Effector CD8-positive, alpha-beta T cell (primary cell): ENCODE data around the gene MYLK.
"Not testable (repeated sequence)": the region's sequence is repeated elsewhere in the genome, so short reads cannot be mapped to it uniquely, and the experiment has no call there.

Experiments used
- DNase-seq: peaks from one replicate; lab custom pipeline; 2025; lab: John Stamatoyannopoulos, UW

The MYLK gene

DNA sequence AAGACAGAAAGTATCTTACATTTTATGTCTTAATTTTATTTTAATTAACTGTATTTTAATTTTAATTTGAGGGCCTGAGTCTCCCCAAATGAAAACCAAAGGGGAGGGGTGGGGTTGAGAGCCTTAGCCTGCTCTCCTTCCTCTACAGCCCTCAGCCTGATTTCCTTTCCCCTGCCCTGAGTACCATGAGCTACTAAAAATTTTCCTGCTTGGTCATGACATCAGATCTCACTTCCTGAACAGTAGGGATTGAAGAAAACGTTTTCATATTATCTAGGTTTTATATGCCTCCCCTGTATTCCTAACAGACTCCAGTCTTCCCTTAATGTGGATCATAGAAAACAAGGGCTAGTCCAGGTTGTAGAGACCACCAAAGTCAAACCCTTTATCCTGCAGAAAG lies 133.9 kb downstream of the MYLK start:
- DNase-seq: no peak

DNA sequence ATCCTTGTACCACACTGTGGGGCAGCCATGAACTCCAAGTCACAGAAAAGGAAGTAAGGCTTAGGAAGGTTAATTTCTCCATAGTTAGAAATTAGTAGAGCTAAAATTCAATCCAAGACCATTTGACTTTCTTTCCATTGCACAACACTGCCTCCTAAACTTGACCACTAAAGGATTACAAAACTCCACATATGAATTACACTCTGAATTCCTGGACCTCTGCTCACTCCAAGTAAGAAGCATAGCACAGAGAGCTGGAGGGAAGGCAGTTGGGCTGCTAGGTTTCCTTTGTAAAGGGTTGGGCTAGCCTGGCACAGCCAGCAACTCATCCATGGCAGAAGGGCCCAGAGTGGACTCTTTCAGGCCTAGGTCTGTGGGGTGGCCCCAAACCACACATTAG lies 134.4 kb downstream of the MYLK start:
- DNase-seq: no peak

- no peak for DNase-seq
Measured at GRCh38 chr3:123745184-123745855, 138.8 kb downstream of the MYLK start.

- DNase-seq: no peak
Measured at GRCh38 chr3:123744064-123744463, 140.1 kb downstream of the MYLK start.

DNA sequence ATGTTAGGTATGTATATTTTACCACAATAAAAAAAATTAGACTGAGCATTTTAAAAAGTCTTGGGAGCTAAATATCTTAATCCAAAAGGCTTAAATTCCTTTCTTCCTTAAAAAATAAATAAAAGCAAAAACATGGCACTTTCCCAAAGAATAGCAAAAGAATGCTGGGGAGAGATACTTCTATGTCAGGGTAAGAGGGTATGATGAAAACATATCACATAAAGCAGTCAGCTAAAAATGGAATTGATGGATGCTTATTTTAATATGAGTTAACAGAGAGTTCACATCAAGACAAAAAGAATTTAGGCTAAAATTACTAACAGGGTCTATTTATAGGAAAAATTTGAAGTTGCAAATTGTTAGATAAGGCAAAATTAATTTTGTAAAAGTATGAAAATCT lies 141.0 kb downstream of the MYLK start:
- no peak for DNase-seq

DNA sequence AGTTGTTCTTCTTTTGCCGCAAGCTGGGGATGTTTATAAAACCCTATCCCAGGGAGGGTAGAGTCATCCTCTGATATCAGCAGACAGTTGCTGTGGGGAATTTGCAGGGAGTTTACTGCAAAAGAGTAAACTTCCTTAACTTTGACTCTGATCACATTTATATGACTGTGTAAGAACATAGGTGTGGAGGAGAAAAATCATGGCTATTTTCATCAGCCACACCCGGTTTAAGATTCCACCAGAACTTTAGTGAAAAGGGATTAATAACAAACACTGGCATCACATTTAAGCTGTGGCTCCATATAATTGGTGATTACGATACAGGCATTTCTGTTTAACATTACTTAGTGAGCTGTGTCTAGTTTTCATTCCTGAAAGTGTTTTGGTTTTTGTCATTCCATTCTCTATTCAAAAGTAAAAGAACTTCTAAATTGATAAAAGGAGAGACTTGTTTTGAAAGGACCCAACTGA lies 143.1 kb downstream of the MYLK start:
- DNase-seq: no peak

GRCh38 chr3:123740391-123740822 lies 143.7 kb downstream of the MYLK start:
- no peak for DNase-seq

GRCh38 chr3:123739754-123740153 lies 144.4 kb downstream of the MYLK start:
- DNase-seq: no peak

GRCh38 chr3:123739106-123739505 lies 145.0 kb downstream of the MYLK start:
- no peak for DNase-seq

DNA sequence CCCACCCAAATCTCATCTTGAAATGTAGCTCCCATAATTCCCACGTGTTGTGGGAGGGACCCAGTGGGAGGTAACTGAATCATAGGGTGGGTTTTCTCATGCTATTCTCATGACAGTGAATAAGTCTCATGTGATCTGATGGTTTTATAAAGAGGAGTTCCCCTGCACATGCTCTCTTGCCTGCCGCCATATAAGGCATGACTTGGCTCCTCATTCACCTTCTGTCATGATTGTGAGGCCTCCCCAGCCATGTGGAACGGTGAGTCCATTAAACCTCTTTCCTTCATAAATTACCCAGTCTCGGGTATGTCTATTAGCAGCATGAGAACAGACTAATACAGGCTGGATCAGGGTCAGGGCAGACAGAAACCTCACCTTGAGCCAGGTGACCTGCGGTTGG lies 145.6 kb downstream of the MYLK start:
- not testable (repeated sequence) for DNase-seq

DNA sequence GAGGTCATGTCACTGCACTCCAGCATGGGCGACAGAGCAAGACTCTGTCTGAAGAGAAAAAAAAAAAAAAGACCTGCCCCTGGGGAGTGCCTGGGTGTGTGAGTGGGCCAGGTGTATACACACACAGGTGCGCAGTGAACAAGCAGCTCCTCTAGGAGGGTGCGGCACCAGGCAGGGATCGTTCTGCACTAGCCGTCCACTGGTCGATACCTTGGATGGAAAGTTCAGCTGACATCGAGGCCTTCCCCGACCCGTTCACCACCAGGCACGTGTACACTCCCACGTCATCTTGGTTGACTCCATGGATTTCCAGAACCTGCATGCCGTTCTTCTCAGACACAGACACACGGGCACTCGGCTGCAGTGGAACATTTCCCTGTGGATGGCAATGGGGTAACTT lies 147.0 kb downstream of the MYLK start:
- DNase-seq: no peak

DNA sequence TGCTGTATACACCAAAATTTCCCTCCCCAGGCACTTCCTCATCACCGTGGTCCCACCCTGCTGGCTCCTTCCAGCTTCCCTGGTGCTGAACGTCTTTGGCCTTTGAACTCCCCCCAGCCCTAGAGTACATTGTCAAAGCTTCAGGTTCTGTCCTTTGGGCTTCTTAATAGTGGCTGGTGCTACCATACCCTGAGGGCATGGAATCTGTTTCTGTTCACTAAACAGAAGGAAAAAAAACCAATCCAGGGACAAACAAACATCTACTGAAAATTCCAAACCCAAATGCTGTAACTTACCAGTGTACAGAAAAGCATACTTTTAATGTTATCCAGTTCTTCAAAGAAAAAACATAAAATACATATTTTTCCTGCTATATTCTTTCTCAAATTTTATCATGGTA lies 148.7 kb downstream of the MYLK start:
- no peak for DNase-seq

GRCh38 chr3:123734527-123734902 lies 149.6 kb downstream of the MYLK start:
- no peak for DNase-seq

DNA sequence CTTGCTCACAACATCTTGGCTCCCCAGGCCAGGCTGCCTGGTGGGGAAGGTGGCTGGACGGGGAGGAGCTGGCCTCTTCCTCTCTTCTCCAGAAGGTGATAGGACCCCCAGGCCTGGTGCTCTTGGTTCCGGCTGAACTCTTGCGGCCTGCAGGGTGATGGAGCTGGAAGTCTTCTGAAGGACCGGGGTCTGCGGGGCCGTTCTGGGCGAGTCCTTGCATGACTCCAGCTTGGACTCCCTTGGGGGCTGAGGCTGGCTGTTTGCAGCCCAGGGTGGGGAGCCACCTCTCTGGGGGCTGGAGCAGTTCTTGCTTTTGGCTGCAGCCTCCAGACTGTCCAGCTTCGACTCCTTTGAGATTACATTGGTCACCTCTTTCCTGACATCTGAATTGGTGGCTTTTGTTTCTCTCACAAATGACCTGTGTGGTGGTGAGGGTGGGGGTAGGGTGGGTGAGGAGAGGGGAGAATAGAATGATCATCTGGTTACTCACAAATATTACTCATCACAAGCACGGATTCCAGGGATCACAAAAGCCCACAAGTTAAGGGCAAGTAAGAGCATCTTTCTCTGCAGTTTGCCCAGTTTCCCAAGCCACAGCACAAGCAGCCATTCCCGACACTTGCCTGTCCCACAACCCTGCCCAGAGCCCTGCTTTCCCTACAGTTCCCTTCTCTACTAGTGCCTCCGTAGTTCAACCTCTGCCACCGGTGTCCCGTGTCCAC lies 150.2 kb downstream of the MYLK start:
- no peak for DNase-seq

- DNase-seq: no peak
Measured at GRCh38 chr3:123733341-123733740, 150.8 kb downstream of the MYLK start.

- no peak for DNase-seq
Measured at GRCh38 chr3:123732447-123732846, 151.7 kb downstream of the MYLK start.

DNA sequence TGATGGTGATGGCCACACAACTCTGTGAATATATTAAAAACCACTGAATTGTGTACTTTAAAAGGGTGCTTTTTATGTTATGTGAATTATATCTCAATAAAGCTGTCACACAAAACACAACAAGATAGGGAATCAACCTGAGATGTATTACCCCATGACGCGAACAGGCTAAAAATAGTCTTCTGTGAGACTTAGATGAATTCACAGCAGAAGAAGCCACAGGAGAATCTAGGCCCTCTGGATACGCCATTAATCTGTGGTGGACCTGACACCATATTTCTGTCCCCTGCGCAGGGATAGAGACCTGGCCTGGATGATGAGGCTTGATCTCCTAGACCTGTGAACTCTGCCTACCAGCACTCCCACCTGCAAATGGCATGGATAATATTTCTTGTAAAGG lies 153.3 kb downstream of the MYLK start:
- DNase-seq: no peak

DNA sequence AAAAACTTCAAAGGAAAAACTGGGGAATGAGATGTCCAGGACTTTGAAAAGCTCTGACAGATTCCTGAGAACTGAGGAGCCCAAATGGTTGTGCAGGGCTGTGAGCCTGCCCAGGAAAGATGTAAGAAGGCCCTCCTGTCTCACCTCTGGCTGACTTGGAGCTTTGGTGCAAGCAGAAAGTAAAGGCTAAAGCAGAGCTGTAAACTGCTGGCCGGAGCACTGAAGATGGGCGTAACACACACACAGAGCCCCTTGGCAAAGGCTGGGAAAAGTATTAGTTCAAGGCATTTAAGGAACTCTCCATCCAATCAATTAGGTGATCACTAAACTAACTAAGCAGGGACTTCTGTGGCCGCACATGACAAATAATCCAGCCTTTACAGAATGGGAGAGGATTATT lies 155.1 kb downstream of the MYLK start:
- DNase-seq: no peak

DNA sequence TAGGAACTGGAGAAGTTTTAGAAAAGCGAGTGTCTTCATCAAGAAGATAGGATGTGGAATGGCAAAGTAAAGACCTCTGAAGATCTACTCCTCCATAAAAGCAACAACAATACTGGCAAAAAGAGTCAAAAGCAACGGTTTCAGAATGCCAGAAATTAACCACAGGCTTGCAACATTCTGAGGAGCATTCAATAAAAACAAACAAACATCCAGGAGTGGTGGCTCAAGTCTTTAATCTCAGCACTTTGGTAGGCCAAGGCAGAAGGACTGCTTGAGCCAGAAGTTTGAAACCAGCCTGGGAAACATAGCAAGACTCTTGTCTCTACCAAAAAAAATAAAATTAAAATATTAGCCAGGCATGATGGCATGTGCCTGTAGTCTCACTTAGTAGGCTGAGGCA lies 156.1 kb downstream of the MYLK start:
- no peak for DNase-seq

DNA sequence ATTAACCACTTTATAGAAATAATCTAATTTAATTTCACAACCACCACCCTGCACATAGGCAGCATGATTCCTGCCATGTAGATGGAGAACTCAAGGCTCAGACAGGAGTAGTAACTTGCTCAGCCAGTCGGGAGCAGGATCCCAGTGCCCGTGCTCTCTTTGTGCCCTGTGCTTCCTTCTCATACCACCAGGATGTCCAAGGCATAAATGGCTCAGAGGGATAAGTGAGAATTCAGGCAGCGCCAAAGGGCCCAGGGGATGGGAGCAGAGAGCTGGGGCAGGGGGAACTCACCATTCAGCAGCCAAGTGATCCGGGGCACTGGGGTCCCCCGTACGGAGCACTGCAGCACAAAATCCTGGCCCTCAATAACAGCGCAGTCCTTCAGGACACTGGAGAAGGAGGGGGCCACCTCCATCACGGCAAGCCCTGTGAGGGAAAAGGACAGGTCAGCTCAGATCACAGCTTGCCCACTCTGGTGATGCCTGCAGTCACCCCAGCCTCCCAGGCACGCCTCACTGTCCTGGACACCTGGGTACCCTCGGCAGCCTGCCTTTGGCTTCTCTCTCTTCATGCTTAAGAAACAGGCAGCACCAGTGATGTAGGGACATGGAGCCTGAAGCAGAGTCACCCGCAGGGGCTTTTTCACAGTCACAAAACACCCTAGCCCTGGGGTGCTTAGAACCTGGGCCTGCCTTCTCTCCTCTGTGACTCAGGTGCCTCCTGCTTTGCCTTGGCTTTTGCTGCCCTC lies 158.3 kb downstream of the MYLK start:
- no peak for DNase-seq

- DNase-seq: no peak
Measured at GRCh38 chr3:123724306-123724705, 159.8 kb downstream of the MYLK start.

DNA sequence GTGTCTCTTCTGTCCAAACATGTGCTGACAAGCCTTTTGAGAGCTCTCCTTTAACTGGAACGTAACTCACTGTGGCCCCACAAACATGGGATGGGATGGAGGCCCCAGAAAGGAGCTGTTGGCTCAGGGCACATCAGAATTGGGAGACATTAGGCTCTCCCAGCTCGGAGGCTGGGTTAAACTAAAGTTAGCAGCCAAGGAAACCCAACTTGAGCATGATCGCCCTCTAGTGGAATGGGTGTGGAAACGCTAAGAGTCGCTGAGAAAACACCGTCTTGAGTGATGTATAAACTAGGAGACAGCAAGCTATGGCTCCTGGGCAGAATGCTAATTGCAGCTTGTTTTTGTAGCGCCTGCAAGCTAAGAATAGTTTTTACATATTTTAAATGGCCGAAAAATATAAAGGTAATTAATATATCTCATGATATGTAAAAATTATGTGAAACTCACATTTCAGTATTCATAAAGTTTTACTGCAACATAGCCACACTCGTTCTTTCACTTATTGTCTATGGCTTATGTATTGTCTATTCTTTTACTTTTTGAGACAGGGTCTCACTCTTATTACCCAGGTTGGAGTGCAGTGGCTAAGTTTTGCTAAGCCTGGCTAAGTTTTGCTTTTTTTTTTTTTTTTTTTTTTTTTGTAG lies 160.5 kb downstream of the MYLK start:
- peak; percentile 11 for DNase-seq
